Suprapubic skin (tissue), 4 donors: ENCODE measurements around the gene AIG1.

Source experiments
- CTCF ChIP-seq, 2 donors: fragments of 200-600 bp in 1 of 2; fragments of 450-650 bp in 1 of 2; sonication (generic) in 1 of 2; IDR thresholded peaks; one replicate each; pipeline ENCODE4 v1.5.1; 2016 to 2019; ENCODE audit warnings: antibody characterized with exemption in 2 of 2, mild to moderate bottlenecking in 1 of 2, moderate library complexity in 1 of 2
- EP300 ChIP-seq: sonication (generic); formaldehyde crosslinking; IDR thresholded peaks from one replicate; pipeline ENCODE4 v1.6.1; 2017; ENCODE audit warnings: antibody characterized with exemption
- POLR2A ChIP-seq, 2 donors: fragments of 450-650 bp; IDR thresholded peaks; one replicate each; pipeline ENCODE4 v1.6.1; 2017; ENCODE audit warnings: antibody characterized with exemption in 2 of 2, mild to moderate bottlenecking in 2 of 2, moderate library complexity in 2 of 2
- POLR2AphosphoS5 ChIP-seq, 3 donors: sonication (generic); formaldehyde crosslinking; IDR thresholded peaks; one replicate each; pipeline ENCODE4 v1.6.1; 2017; ENCODE audit warnings: antibody characterized with exemption in 3 of 3

GRCh38 chr6:143356101-143356880 lies 295.6 kb downstream of the AIG1 start:
- TF ChIP-seq EP300, result no peak
- TF ChIP-seq CTCF (IDR thresholded peaks at IDR 0.05), result no peak
- no peak for TF ChIP-seq POLR2A (IDR thresholded peaks at IDR 0.05)
- TF ChIP-seq POLR2AphosphoS5 (IDR thresholded peaks at IDR 0.05), result no peak
